ENCODE results near the gene ADAP1. TPM values are rescaled to one million over a fixed set of nuclear protein-coding genes. Genes with fewer than 3 reads are reported as not detected.

Gene ADAP1
- total and polyA plus RNA-seq, 2 of the 13 experiments (the other 11 are each of a cell fraction or from before 2014, with no cell fraction given) = 10.5 to 24.6 TPM

DNA sequence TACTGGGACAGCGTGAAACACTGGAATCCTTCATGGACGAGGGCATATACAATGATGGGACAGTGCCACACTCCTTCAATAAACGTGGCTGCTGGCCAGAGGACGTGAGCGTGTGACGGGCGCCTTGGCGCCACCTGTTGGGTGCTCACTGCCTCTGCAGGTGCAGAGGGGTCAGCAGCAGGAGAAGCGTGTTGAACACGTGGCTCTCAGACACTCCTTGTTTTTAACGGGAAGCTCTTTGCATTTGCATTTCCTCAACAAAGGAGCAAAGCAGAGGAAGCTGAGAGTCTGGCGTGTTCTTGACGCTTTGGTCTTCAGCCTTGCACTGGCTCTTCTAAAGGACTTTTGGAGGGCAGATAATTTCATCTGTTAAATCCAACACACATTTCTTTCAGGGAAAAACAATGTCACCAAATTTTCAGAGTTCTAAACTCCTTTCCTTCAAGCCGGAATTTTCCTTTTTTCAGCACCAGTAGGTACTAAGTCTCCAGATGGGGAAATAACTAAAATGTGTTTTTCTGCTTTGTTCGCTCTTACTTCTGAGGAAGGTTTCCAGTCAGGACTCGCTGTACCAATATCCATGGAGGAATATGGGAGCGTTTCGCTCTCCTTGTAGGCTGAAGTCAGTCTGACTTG is 81.0 kb downstream of the ADAP1 start (continued):
- TF ChIP-seq ZMYM4 (CRISPR knock-in tag; IDR thresholded peaks at IDR 0.05) = peak; percentile 77; the same call in 1 of the 2 replicates
- peak; percentile 50; the same call in 1 of the 2 replicates for TF ChIP-seq FOXM1 (CRISPR knock-in tag; IDR thresholded peaks at IDR 0.05)
- TF ChIP-seq, protein P1, sequence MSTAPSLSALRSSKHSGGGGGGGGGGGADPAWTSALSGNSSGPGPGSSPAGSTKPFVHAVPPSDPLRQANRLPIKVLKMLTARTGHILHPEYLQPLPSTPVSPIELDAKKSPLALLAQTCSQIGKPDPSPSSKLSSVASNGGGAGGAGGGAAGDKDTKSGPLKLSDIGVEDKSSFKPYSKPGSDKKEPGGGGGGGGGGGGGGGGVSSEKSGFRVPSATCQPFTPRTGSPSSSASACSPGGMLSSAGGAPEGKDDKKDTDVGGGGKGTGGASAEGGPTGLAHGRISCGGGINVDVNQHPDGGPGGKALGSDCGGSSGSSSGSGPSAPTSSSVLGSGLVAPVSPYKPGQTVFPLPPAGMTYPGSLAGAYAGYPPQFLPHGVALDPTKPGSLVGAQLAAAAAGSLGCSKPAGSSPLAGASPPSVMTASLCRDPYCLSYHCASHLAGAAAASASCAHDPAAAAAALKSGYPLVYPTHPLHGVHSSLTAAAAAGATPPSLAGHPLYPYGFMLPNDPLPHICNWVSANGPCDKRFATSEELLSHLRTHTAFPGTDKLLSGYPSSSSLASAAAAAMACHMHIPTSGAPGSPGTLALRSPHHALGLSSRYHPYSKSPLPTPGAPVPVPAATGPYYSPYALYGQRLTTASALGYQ (CRISPR knock-in tag; IDR thresholded peaks at IDR 0.05) = peak; percentile 41; the same call in 1 of the 2 replicates
- peak; percentile 72 for TF ChIP-seq SMC3 (IDR thresholded peaks at IDR 0.05; ENCODE audit: low read length)
- peak in 1 of 2 experiments; percentile 74; a peak in 2 of 4 replicates for TF ChIP-seq NR2F1 (CRISPR knock-in tag; IDR thresholded peaks at IDR 0.05)
- TF ChIP-seq NCOA1 (CRISPR knock-in tag; IDR thresholded peaks at IDR 0.05) = no peak
- peak; percentile 98 for TF ChIP-seq ZNF878 (CRISPR knock-in tag; IDR thresholded peaks at IDR 0.05)
- TF ChIP-seq, protein P2, sequence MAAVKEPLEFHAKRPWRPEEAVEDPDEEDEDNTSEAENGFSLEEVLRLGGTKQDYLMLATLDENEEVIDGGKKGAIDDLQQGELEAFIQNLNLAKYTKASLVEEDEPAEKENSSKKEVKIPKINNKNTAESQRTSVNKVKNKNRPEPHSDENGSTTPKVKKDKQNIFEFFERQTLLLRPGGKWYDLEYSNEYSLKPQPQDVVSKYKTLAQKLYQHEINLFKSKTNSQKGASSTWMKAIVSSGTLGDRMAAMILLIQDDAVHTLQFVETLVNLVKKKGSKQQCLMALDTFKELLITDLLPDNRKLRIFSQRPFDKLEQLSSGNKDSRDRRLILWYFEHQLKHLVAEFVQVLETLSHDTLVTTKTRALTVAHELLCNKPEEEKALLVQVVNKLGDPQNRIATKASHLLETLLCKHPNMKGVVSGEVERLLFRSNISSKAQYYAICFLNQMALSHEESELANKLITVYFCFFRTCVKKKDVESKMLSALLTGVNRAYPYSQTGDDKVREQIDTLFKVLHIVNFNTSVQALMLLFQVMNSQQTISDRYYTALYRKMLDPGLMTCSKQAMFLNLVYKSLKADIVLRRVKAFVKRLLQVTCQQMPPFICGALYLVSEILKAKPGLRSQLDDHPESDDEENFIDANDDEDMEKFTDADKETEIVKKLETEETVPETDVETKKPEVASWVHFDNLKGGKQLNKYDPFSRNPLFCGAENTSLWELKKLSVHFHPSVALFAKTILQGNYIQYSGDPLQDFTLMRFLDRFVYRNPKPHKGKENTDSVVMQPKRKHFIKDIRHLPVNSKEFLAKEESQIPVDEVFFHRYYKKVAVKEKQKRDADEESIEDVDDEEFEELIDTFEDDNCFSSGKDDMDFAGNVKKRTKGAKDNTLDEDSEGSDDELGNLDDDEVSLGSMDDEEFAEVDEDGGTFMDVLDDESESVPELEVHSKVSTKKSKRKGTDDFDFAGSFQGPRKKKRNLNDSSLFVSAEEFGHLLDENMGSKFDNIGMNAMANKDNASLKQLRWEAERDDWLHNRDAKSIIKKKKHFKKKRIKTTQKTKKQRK (IDR thresholded peaks at IDR 0.05; ENCODE audit: low read length) = no peak
- TF ChIP-seq RBM22 (optimal IDR thresholded peaks at IDR 0.05; ENCODE audit: low read length) = peak; percentile 72
- TF ChIP-seq, protein P3, sequence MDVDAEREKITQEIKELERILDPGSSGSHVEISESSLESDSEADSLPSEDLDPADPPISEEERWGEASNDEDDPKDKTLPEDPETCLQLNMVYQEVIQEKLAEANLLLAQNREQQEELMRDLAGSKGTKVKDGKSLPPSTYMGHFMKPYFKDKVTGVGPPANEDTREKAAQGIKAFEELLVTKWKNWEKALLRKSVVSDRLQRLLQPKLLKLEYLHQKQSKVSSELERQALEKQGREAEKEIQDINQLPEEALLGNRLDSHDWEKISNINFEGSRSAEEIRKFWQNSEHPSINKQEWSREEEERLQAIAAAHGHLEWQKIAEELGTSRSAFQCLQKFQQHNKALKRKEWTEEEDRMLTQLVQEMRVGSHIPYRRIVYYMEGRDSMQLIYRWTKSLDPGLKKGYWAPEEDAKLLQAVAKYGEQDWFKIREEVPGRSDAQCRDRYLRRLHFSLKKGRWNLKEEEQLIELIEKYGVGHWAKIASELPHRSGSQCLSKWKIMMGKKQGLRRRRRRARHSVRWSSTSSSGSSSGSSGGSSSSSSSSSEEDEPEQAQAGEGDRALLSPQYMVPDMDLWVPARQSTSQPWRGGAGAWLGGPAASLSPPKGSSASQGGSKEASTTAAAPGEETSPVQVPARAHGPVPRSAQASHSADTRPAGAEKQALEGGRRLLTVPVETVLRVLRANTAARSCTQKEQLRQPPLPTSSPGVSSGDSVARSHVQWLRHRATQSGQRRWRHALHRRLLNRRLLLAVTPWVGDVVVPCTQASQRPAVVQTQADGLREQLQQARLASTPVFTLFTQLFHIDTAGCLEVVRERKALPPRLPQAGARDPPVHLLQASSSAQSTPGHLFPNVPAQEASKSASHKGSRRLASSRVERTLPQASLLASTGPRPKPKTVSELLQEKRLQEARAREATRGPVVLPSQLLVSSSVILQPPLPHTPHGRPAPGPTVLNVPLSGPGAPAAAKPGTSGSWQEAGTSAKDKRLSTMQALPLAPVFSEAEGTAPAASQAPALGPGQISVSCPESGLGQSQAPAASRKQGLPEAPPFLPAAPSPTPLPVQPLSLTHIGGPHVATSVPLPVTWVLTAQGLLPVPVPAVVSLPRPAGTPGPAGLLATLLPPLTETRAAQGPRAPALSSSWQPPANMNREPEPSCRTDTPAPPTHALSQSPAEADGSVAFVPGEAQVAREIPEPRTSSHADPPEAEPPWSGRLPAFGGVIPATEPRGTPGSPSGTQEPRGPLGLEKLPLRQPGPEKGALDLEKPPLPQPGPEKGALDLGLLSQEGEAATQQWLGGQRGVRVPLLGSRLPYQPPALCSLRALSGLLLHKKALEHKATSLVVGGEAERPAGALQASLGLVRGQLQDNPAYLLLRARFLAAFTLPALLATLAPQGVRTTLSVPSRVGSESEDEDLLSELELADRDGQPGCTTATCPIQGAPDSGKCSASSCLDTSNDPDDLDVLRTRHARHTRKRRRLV (CRISPR knock-in tag; IDR thresholded peaks at IDR 0.05) = no peak
- TF ChIP-seq ZNF841 (CRISPR knock-in tag; IDR thresholded peaks at IDR 0.05; ENCODE audit: borderline replicate concordance) = peak; percentile 36; the same call in 1 of the 2 replicates
- TF ChIP-seq, protein P4, sequence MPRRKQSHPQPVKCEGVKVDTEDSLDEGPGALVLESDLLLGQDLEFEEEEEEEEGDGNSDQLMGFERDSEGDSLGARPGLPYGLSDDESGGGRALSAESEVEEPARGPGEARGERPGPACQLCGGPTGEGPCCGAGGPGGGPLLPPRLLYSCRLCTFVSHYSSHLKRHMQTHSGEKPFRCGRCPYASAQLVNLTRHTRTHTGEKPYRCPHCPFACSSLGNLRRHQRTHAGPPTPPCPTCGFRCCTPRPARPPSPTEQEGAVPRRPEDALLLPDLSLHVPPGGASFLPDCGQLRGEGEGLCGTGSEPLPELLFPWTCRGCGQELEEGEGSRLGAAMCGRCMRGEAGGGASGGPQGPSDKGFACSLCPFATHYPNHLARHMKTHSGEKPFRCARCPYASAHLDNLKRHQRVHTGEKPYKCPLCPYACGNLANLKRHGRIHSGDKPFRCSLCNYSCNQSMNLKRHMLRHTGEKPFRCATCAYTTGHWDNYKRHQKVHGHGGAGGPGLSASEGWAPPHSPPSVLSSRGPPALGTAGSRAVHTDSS (CRISPR knock-in tag; conservative IDR thresholded peaks at IDR 0.05) = no peak
- TF ChIP-seq ATF7 (IDR thresholded peaks at IDR 0.05) = no peak
- TF ChIP-seq ATF7 (CRISPR knock-in tag; IDR thresholded peaks at IDR 0.05) = no peak
- TF ChIP-seq ZFP90 (CRISPR knock-in tag; IDR thresholded peaks at IDR 0.05; ENCODE audit: borderline replicate concordance) = peak; percentile 84; the same call in 1 of the 2 replicates
